Measurements from ENCODE around the gene INTS14.
A peak's percentile ranks its signal among the peaks of the same experiment; 100 is the strongest.
"Not testable (repeated sequence)": the region's sequence is repeated elsewhere in the genome, so short reads cannot be mapped to it uniquely, and the experiment has no call there.

The INTS14 gene

DNA sequence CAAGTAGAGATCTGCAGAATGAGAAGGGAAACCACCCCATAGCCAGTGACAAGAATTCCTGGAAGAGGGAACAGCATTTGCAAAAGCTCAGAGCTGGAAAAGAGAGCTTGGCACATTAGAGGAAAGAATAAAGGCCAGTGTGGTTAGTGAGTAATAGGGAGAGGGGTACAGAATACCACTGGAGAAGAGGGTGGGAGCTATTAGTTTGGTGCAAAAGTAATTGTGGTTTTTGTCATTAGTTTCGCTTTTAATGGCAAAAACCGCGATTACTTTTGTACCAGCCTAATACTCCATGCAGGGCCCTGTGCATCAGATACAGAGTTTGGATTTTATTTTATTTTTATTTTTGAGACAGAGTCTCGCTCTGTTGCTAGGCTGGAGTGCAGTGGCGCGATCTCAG, 20.6 kb upstream of the INTS14 start:
- DNase-seq (ENCODE audit: low spot score) = no peak

- no peak for DNase-seq (ENCODE audit: low spot score)
Observed at GRCh38 chr15:65630760-65631159, 19.8 kb upstream of the INTS14 start.

DNA sequence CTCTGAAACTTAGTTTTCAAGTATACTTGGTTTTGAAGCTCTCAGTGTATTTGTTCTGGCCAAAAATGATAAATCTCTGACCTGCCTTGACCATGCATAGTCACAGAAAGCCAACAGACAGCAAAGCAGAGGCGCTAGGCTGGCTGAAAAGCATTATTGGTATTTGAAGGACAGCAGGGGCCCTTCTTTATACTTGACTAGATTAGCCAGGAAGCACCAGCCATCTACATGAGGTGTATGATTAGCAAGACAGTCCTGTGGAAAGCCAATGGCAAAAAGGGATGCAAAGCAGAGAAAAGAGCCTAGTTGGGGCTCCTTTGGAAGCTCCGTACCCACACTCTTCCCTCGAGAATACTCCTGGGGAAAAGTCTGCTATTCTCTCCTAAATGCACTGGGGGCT, 18.6 kb upstream of the INTS14 start:
- no peak for DNase-seq (ENCODE audit: low spot score)

- no peak for DNase-seq (ENCODE audit: low spot score)
Observed at GRCh38 chr15:65626856-65627255, 15.9 kb upstream of the INTS14 start.

DNA sequence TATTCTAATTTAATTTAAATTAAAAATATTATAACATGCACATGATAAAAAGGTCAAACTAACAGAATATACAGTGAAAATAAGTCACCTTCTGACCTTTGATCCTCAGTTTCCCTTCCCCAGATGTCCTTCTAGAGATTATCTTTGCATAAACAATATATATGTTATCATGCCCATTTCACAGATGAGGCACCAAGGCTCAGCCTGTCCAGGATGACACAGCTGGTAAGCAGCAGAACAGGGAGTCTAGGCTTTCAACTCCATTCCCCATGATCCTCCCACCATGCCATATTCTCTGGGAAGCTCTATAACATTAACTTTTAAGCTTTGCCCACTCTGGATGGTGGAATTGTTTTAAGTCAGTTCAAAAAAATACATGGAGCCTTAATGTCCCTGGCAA, 12.2 kb upstream of the INTS14 start:
- no peak for DNase-seq (ENCODE audit: low spot score)

- no peak for DNase-seq (ENCODE audit: low spot score)
Observed at GRCh38 chr15:65621638-65622037, 10.7 kb upstream of the INTS14 start, which contains the start of gene SLC24A1. TSS of gene SLC24A1 (plus strand) at chr15:65621938. CDS start at chr15:65624081, 2,143 bp downstream.

GRCh38 chr15:65620833-65621232, 9.9 kb upstream of the INTS14 start:
- no peak for DNase-seq (ENCODE audit: low spot score)

- DNase-seq (ENCODE audit: low spot score) = no peak
Observed at GRCh38 chr15:65619626-65620290, 8.8 kb upstream of the INTS14 start.

DNA sequence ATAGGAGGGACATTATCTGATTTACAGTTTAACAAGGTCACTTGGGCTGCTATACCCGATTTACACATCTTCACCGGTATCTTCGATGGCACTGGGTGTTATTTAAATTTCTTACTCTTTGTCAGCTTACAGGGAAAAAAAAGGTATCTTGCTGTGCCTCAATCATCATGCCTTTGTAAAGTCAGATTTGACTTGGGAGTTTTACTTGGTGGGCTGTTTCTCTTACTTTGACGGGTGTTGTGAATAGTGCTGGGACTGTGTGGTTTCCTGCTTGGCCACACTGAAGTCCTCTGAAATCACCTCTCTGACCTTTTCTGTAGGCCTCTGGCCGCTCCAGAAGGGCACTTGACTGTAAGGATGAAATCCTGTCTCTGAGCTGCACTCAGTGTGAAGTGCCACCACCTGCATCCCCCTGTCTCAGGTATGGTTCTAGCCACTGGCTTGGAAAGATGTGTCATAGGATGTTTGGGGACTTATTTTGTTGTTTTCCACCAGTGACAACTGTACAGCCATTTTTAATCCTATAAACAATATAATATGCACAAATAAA, 7.7 kb upstream of the INTS14 start:
- no peak for DNase-seq (ENCODE audit: low spot score)

DNA sequence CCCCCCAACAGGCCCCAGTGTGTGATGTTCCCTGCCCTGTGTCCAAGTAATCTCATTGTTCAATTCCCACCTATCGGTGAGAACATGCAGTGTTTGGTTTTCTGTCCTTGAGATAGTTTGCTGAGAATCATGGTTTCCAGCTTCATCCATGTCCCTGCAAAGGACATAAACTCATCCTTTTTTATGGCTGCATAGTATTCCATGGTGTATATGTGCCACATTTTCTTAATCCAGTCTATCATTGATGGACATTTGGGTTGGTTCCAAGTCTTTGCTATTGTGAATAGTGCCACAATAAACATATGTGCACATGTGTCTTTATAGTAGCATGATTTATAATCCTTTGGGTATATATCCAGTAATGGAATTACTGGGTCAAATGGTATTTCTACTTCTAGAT, 5.0 kb upstream of the INTS14 start:
- DNase-seq (ENCODE audit: low spot score) = not testable (repeated sequence)

DNA sequence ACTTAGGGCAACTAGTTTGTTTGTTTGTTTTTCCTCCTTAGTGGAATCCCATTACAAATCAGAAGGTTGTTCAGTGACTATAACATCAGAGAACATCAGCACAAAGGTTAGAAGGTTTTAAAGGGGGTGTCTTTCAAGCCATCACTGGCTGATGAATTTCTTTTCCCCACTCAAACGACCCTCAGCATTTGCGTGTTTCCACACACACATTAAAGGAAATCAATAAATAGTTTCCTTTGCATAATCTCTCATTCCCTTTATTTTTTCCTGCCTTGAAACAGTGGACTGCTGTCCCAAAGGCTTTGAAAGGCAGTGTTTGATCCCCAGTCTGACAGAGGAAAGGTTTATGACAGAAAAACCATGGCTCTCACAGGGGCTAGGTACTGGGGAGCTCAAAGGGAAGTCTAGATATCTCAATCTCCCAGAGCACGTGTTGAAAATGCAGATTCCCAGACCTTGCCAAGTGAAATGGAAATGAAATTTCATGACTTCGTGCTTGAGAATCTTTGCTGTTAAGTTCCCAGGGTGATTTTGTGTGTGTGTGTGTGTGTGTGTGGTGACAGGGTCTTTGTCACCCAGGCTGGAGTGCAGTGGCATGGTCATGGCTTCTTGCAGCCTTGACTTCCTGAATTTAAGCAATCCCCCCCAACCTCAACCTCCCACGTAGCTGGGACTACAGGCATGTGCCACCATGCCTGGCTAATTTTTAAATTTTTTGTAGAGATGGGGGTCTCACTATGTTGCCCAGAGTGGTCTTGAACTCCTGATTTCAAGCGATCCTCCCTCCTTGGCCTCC, 2.2 kb upstream of the INTS14 start:
- DNase-seq (ENCODE audit: low spot score) = no peak

GRCh38 chr15:65612616-65612946, 1.6 kb upstream of the INTS14 start:
- no peak for DNase-seq (ENCODE audit: low spot score)

- DNase-seq (ENCODE audit: low spot score) = no peak
Observed at GRCh38 chr15:65611888-65612615, 1.1 kb upstream of the INTS14 start.

GRCh38 chr15:65603559-65603958, 7.4 kb downstream of the INTS14 start:
- no peak for DNase-seq (ENCODE audit: low spot score)

- no peak for DNase-seq (ENCODE audit: low spot score)
Observed at GRCh38 chr15:65603134-65603533, 7.8 kb downstream of the INTS14 start.

DNA sequence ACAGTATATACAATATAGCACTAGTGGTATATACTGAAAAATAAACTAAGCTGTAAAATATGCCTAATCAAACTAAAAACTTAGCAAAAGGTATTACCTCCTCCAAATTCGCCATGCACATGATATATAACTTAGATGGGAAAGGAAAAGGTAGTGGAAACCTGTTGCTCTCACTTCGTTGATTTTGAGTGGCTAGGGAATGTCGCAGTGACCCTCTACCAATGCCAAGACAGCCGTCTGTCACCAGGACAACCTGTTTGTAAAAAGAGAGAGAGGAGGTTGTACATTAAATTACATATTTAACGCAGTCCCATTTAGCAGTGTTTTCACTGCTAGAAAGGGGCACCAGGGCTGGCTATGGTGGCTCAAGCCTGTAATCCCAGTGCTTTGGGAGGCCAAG, 11.3 kb downstream of the INTS14 start:
- DNase-seq (ENCODE audit: low spot score) = no peak

DNA sequence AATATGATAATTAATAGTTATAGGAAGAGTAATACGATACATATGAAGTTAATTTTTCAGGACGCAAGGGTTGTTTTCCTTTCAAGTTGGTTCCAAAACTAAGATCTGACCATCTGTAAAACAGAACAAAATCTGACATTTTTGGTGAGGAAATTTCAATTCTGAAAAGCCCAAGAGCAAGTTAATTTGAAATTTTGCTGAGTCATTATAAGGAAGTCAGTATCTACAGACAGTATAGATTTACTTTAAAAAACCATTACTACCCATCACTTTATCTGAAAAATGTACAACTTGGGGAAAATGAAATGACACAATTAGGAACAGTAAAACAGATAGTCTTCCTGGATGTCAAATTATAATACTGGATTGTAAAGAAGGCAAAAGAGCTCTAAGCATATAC, 12.5 kb downstream of the INTS14 start:
- no peak for DNase-seq (ENCODE audit: low spot score)

- DNase-seq (ENCODE audit: low spot score) = peak; percentile 39
Observed at GRCh38 chr15:65595960-65596359, 15.0 kb downstream of the INTS14 start.

- DNase-seq (ENCODE audit: low spot score) = no peak
Observed at GRCh38 chr15:65587094-65587493, 23.8 kb downstream of the INTS14 start.

- no peak for DNase-seq (ENCODE audit: low spot score)
Observed at GRCh38 chr15:65584241-65584640, 26.7 kb downstream of the INTS14 start.

- no peak for DNase-seq (ENCODE audit: low spot score)
Observed at GRCh38 chr15:65583701-65584100, 27.2 kb downstream of the INTS14 start.

GRCh38 chr15:65580287-65580686, 30.6 kb downstream of the INTS14 start:
- no peak for DNase-seq (ENCODE audit: low spot score)

DNA sequence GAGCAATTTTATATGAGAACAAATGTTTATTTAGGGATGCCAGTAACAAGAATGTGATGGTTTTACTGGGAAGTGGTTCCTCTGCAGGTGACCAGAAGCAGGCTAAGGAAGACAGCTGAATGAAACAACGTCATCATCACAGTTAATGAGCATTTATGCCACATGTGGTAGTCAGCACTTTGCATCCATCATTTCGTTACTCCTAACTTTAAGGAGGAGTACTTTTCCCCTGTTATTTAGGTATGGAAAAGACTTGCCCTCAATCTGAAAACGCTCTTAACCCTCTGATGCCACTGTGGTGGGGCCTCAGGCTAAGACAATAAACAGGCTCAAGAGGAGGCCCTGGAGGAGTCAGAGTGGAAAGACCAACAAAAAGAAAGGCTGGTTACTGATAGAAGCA, 31.2 kb downstream of the INTS14 start:
- no peak for DNase-seq (ENCODE audit: low spot score)
